Heart left ventricle (tissue), 16 donors: ENCODE measurements around the gene MYO7A. TPM values are rescaled to one million over a fixed set of nuclear protein-coding genes. Genes with fewer than 3 reads are reported as not detected.

Experiments
- ATAC-seq, 4 donors: fragments of 200-7000 bp; cut with Tn5 transposase; one replicate each; pipeline ENCODE4 v1.9.1; 2020 to 2022; ENCODE audit warnings: moderate library complexity in 4 of 4, mild to moderate bottlenecking in 3 of 4, moderate number of reproducible peaks in 1 of 4
- DNase-seq, 5 donors: peaks; one replicate each; pipeline ENCODE4 v3.0.0-alpha.2; 2020
- H3K27ac ChIP-seq, 12 donors: fragments of 200-600 bp; sonication (generic) in 4 of 12; one replicate each; pipeline versions ENCODE4 v1.5.0 to v1.8.0; 2016 to 2022; ENCODE audit warnings: mild to moderate bottlenecking in 2 of 12
- H3K27me3 ChIP-seq, 9 donors: fragments of 200-600 bp; sonication (generic) in 2 of 9; one replicate each; pipeline versions ENCODE4 v1.5.1 to v1.8.0; 2016 to 2022; ENCODE audit warnings: mild to moderate bottlenecking in 3 of 9
- H3K36me3 ChIP-seq, 9 donors: fragments of 200-600 bp; sonication (generic) in 2 of 9; one replicate each; pipeline versions ENCODE4 v1.5.0 to v1.8.0; 2018 to 2022; ENCODE audit warnings: mild to moderate bottlenecking in 2 of 9
- H3K4me1 ChIP-seq, 12 donors: fragments of 200-600 bp; sonication (generic) in 4 of 12; one replicate each; pipeline versions ENCODE4 v1.5.0 to v1.8.0; 2016 to 2022; ENCODE audit warnings: mild to moderate bottlenecking in 3 of 12
- H3K4me3 ChIP-seq, 12 donors: fragments of 200-600 bp; sonication (generic) in 4 of 12; one replicate each; pipeline versions ENCODE4 v1.5.0 to v1.8.0; 2017 to 2022; ENCODE audit warnings: mild to moderate bottlenecking in 9 of 12, moderate library complexity in 4 of 12
- H3K9me3 ChIP-seq, 12 donors: fragments of 200-600 bp; sonication (generic) in 4 of 12; one replicate each; pipeline versions ENCODE4 v1.5.0 to v1.8.0; 2016 to 2022; ENCODE audit warnings: mild to moderate bottlenecking in 1 of 12
- CTCF ChIP-seq, 12 donors: fragments of 200-600 bp; sonication (generic) in 4 of 12; IDR thresholded peaks; one replicate each; pipeline versions ENCODE4 v1.5.0 to v1.8.0; 2018 to 2022; ENCODE audit warnings: antibody characterized with exemption in 12 of 12, mild to moderate bottlenecking in 5 of 12
- POLR2A ChIP-seq, 2 donors: fragments of 450-650 bp; IDR thresholded peaks; one replicate each; pipeline ENCODE4 v1.6.1; 2017; ENCODE audit warnings: antibody characterized with exemption in 2 of 2, mild to moderate bottlenecking in 2 of 2, moderate library complexity in 2 of 2
- WGBS, 4 donors: extraction: QIAGEN DNeasy Blood & Tissue Kit in 2 of 4; methylation state at CpG; one replicate each; pipeline versions ENCODE4 v1.1.5 to v1.1.7; 2013 to 2018; 5-methylcytosine and 5-hydroxymethylcytosine counted together
- intact Hi-C, 10 donors: fragments of 100-400 bp; cut with DNase I; formaldehyde crosslinking; loops; one replicate each; pipeline versions ENCODE4 v1.11.1 to v1.14.2; 2022
- polyA plus RNA-seq, 2 donors: library from polyadenylated mRNA; stranded (reverse); fragments of 200-250 nt; gene quantifications; one replicate each; pipeline ENCODE4 v1.2.3, GENCODE V29; 2013
- total RNA-seq, 9 donors: library from RNA; depleted of rRNA in 2 of 9; stranded (reverse); fragments of >200 nt in 2 of 9; fragmentation: NEBNext Ultra II Directional in 3 of 9; extraction: Animal tissue kit (Norgen Biotek cat#: 25700) in 3 of 9; gene quantifications; one replicate each; pipeline versions ENCODE4 v1.1.0 to v1.2.4, GENCODE V29; 2016 to 2023
- donor health status: ischemic (EF 13 %, LVEDD 7.1; RV severe dilation, severe dysfunction).
- donor health status: healthy with polysubstance abuse.
- donor health status: DM: no; HTN: yes; CAD: no.
- donor health status: DM: no; HTN: no; CAD: no.
- donor health status: ischemic (EF 25% LVEDD 6.9; RV normal size, moderate dysfunction).
- donor health status: ischemic (EF 25% LVEDD 5.7; RV mildly dilated, moderate dysfunction).
- donor health status: healthy.
- donor health status: DM: yes; HTN: yes; CAD: no.
- donor health status: ischemic (EF 35%, LVEDD 5.7; RV mildly dilated, moderate dysfunction).
- donor health status: nonischemic (EF 11% LVEDD 7.7; RV severe dilation, severe dysfunction).
- donor health status: DM: yes; HTN: yes; CAD: no.
- donor health status: PGD.
- donor health status: ischemic (EF 29% LVEDD 5.4; RV normal size, mild dysfunction).
- donor health status: nonischemic (EF 23%, LVEDD 6.1; RV moderate dilation, normal function).

MYO7A gene
- total and polyA plus RNA-seq, 11 donors: 1.0 to 17.1 (median 2.7) TPM

GRCh38 chr11:77101043-77101537 lies 27.0 kb upstream of the MYO7A start:
- ATAC-seq (no peak), DNase-seq (peak in 1 of 5 donors; percentile 11)
- Histone ChIP-seq H3K4me3 (no peak overlapping the region), H3K36me3 (no peaks in the 10 kb centered on the region), H3K4me1 (no peaks in the 10 kb centered on the region), H3K9me3 (no peaks in the 10 kb centered on the region), H3K27me3 (no peaks in the 10 kb centered on the region), H3K27ac (no peak overlapping the region)
- no peak for TF ChIP-seq POLR2A (IDR thresholded peaks at IDR 0.05)
- peak in 5 of 12 donors; percentile 7 to 26 (median 16) for TF ChIP-seq CTCF (IDR thresholded peaks at IDR 0.05)
- intact Hi-C loops: no loop called here
- WGBS, 4 donors: 89 to 95% (median 92%) methylated on average over 5 of the region's 5 CpGs

- H3K9me3 ChIP-seq: no peaks in the 10 kb centered on the region
- WGBS, 4 donors: 92 to 95% (median 92%) methylated on average over 29 to 37 of the region's 37 CpGs
- no peaks in the 10 kb centered on the region for H3K36me3 ChIP-seq
- no peak for ATAC-seq
- no peak for TF ChIP-seq CTCF (IDR thresholded peaks at IDR 0.05)
- no peak for TF ChIP-seq POLR2A (IDR thresholded peaks at IDR 0.05)
- intact Hi-C loops: no loop called here
- no peak within 1 kb of the TSS for H3K27ac ChIP-seq
- H3K4me1 ChIP-seq: peaks cover 0 to under 1% (median 0%) of the 10 kb centered on the region in 12 donors
- no peaks in the 10 kb centered on the region for H3K27me3 ChIP-seq
- peak in 2 of 5 donors; percentile 13 to 48 for DNase-seq
- H3K4me3 ChIP-seq: no peak within 1 kb of the TSS
These were observed 25.5 kb upstream of the MYO7A start, which contains the start of gene OMP for GRCh38 chr11:77102246-77103210. Gene OMP (plus strand): TSS chr11:77102840. CDS start chr11:77102840, 0 bp downstream.

GRCh38 chr11:77103319-77103718 lies 24.7 kb upstream of the MYO7A start:
- Histone ChIP-seq H3K4me3 (no peak overlapping the region), H3K27ac (no peak overlapping the region), H3K9me3 (no peaks in the 10 kb centered on the region), H3K27me3 (no peaks in the 10 kb centered on the region), H3K36me3 (no peaks in the 10 kb centered on the region), H3K4me1 (peaks cover 0 to 8% (median 1%) of the 10 kb centered on the region in 12 donors)
- DNase-seq (peak in 1 of 5 donors; percentile 27), ATAC-seq (no peak)
- no peak for TF ChIP-seq CTCF (IDR thresholded peaks at IDR 0.05)
- no peak for TF ChIP-seq POLR2A (IDR thresholded peaks at IDR 0.05)
- 52 to 89% (median 72%) methylated on average over 2 of the region's 2 CpGs for WGBS, 4 donors
- intact Hi-C loops: no loop called here

- H3K27me3 ChIP-seq: no peaks in the 10 kb centered on the region
- no peaks in the 10 kb centered on the region for H3K9me3 ChIP-seq
- DNase-seq (no peak), ATAC-seq (no peak)
- H3K4me3 ChIP-seq: no peak overlapping the region
- H3K36me3 ChIP-seq: no peaks in the 10 kb centered on the region
- peaks cover 0 to 11% (median 3%) of the 10 kb centered on the region in 12 donors for H3K4me1 ChIP-seq
- no peak overlapping the region for H3K27ac ChIP-seq
- intact Hi-C loops: no loop called here
- TF ChIP-seq CTCF (IDR thresholded peaks at IDR 0.05): no peak
- TF ChIP-seq POLR2A (IDR thresholded peaks at IDR 0.05): no peak
- 88 to 93% (median 92%) methylated on average over 8 of the region's 8 CpGs; no CpG with 5 or more reads in 1 of the 4 donors for WGBS, 4 donors
These were observed 23.3 kb upstream of the MYO7A start for GRCh38 chr11:77104727-77105126.
